Myocyte (in vitro differentiated cells): ENCODE results near the gene KRTAP10-2. TPM values are rescaled to one million over a fixed set of nuclear protein-coding genes. Genes with fewer than 3 reads are reported as not detected.
"Not testable (repeated sequence)": the region's sequence is repeated elsewhere in the genome, so short reads cannot be mapped to it uniquely, and the experiment has no call there.

Source experiments
- DNase-seq: peaks from one replicate; pipeline ENCODE4 v3.0.0-alpha.2; 2012; ENCODE audit warnings: low read depth
- total RNA-seq: library from RNA; depleted of rRNA; stranded (reverse); fragments of >200 nt; gene quantifications from 2 replicates; pipeline ENCODE4 v1.2.3, GENCODE V29; 2014

The KRTAP10-2 gene
- total RNA-seq, 1 donor from 2014 or later: not detected

- no peak for DNase-seq
Measured at GRCh38 chr21:44568261-44568660, 17.0 kb upstream of the KRTAP10-2 start.

- no peak for DNase-seq
Measured at GRCh38 chr21:44567481-44568171, 16.3 kb upstream of the KRTAP10-2 start.

- no peak for DNase-seq
Measured at GRCh38 chr21:44566403-44566802, 15.1 kb upstream of the KRTAP10-2 start.

GRCh38 chr21:44564886-44565598 lies 13.7 kb upstream of the KRTAP10-2 start:
- DNase-seq: no peak

GRCh38 chr21:44564099-44564498 lies 12.8 kb upstream of the KRTAP10-2 start:
- no peak for DNase-seq

GRCh38 chr21:44558695-44559094 lies 7.4 kb upstream of the KRTAP10-2 start, which contains the start of gene KRTAP10-3:
Gene KRTAP10-3 (minus strand): TSS chr21:44558795. CDS start chr21:44558715, 80 bp downstream.
- no peak for DNase-seq

GRCh38 chr21:44558329-44558675 lies 7.0 kb upstream of the KRTAP10-2 start:
- DNase-seq: not testable (repeated sequence)

GRCh38 chr21:44557491-44558328 lies 6.4 kb upstream of the KRTAP10-2 start:
- DNase-seq: peak; percentile 6

- DNase-seq: peak; percentile 9
Measured at GRCh38 chr21:44556879-44557278, 5.6 kb upstream of the KRTAP10-2 start.

GRCh38 chr21:44555200-44555875 lies 4.0 kb upstream of the KRTAP10-2 start:
- DNase-seq: no peak

GRCh38 chr21:44552681-44553080 lies 1.4 kb upstream of the KRTAP10-2 start:
- no peak for DNase-seq

- no peak for DNase-seq
Measured at GRCh38 chr21:44552136-44552535, 831 bp upstream of the KRTAP10-2 start.

- no peak for DNase-seq
Measured at GRCh38 chr21:44550807-44551206, 498 bp downstream of the KRTAP10-2 start.

GRCh38 chr21:44550285-44550684 lies 1.0 kb downstream of the KRTAP10-2 start:
- DNase-seq: not testable (repeated sequence)

- peak; percentile 2 for DNase-seq
Measured at GRCh38 chr21:44549525-44550211, 1.6 kb downstream of the KRTAP10-2 start.

- no peak for DNase-seq
Measured at GRCh38 chr21:44548922-44549321, 2.4 kb downstream of the KRTAP10-2 start.

GRCh38 chr21:44548381-44548780 lies 2.9 kb downstream of the KRTAP10-2 start:
- DNase-seq: no peak

GRCh38 chr21:44547656-44548331 lies 3.5 kb downstream of the KRTAP10-2 start:
- no peak for DNase-seq

- DNase-seq: no peak
Measured at GRCh38 chr21:44544566-44544965, 6.7 kb downstream of the KRTAP10-2 start.

GRCh38 chr21:44542716-44543115 lies 8.6 kb downstream of the KRTAP10-2 start:
- DNase-seq: no peak
